ENCODE measurements around the gene NUB1.

Gene NUB1

DNA sequence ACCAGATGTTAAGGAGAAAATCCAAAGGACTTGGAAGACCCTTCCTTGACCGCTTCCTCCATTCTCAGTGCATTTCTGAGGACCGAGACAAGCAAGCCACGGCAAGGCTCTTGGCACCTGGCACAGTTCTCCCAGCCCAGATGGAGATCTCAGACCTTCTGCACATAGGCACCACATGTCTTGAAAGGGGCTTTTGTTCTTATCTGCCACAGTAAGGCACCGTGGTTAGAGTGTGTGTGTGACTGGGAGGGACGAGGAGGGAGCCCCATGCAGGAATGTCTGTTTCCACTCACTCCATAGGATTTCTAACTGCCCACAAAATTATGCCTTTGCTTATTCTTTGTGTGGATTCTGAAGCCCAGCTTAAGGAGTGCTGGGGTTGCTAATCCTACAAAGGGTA is 78.5 kb downstream of the NUB1 start:
- DNase-seq (ENCODE audit: extremely low read depth in 1 of 2, low read depth in 1 of 2) = no peak

DNA sequence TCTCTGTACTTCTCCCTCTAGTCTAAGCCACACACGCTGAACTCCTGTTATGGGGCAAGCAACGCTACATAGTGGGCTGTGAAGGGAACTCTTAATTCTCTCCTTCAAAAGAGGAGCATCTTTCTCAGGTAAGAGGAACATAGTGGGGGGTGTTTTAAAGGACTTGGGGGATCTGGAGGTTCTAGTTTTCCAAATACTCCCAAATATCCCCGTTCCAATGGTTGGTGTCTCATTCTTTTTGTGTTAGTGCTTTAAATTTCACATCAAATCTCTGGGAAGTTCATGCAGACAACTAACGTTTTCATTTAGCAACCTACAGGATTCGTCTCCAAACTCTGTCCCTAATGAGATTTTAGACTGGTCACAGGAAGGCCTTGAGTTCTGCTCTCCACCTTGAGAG is 80.6 kb downstream of the NUB1 start:
- no peak for DNase-seq (ENCODE audit: extremely low read depth in 1 of 2, low read depth in 1 of 2)

DNA sequence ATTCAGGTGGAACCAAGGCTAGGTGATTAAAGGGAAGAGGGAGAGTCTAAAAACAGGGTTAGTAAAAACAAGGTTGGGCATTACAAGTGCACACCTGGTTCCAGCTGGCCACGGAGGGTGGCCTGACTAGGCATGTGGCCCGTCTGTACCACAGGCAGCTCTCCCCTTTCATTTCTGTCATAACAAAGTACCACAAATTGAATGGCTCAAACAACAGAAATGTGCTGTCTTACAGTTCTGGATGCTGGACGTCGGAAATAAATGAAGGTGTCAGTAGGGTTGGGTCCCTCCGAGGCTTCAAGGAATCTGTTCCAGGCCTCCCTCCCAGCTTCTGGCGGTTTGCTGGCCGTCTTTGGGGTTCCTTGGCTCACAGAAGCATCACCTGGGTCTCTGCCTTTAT is 81.6 kb downstream of the NUB1 start:
- no peak for DNase-seq (ENCODE audit: extremely low read depth in 1 of 2, low read depth in 1 of 2)

DNA sequence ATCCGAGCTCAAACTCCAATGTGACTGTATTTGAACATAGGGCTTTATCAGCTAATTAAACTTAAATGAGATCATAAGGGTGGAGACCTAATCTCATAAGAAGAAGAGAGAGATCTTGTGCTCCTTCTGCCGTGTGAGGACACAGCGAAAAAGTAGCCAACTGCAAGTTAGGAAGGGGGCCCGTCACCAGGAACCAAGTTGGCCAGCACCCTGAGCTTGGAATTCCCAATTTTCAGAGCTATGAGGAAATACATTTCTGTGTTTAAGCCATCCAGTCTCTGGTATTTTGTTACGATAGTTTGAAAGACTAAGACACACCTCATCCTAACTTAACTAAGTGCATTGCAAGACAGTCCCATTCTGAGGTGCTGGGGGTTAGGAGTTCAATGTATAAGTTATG is 82.3 kb downstream of the NUB1 start:
- DNase-seq (ENCODE audit: extremely low read depth in 1 of 2, low read depth in 1 of 2) = no peak

DNA sequence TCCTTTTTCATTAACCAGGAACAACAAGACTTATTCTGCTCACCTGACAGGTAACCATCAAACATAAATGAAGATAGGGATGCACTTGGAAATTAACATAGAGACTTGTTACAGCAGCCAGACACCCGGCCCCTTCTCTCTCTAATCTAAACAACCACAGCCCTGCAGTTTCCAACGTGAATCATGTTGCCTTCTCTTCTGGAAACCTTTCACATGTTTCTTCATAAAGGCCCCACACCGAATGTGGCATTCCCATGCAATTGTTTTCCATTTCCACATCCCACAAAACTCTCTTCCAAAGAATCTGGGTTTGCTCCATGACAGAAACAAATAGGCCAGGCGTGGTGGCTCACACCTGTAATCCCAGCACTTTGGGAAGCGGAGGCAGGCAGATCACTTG is 83.2 kb downstream of the NUB1 start:
- no peak for DNase-seq (ENCODE audit: extremely low read depth in 1 of 2, low read depth in 1 of 2)

DNA sequence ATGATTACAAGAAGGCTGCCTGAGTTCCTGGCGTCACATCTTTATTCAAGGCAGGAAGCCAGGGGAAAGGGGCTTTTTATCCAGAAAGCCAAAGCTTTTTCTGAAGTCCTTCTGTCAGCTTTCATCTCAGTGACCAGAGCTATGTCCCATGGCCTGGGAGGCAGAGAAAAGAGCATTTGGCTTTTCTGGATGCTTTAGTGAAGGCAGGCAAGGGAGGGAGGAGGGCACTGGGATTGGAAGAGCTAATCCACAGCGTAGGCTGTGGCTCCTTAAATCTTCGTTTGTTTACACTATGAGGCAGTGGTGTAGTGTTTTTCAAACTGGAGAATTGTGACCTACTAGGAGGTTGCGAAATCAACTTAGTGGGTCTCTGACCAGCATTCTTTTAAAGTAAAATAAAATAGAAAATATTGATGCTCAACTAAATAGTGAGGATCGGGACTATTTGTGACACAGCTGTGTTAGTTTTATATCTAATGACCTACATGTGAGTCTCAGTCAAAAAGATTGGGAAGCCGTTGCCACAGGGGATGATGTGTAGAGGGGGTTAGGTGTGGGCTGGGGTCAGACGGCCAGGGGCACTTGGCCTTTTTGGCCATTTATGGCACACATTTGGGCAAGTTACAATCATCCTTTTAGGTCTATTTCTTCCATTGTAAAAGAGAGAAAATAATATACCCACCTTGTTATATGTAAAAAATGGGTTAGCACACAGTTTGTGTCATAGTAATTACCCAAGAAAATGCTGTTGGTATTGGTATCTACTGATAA is 84.2 kb downstream of the NUB1 start:
- DNase-seq (ENCODE audit: extremely low read depth in 1 of 2, low read depth in 1 of 2) = no peak

DNA sequence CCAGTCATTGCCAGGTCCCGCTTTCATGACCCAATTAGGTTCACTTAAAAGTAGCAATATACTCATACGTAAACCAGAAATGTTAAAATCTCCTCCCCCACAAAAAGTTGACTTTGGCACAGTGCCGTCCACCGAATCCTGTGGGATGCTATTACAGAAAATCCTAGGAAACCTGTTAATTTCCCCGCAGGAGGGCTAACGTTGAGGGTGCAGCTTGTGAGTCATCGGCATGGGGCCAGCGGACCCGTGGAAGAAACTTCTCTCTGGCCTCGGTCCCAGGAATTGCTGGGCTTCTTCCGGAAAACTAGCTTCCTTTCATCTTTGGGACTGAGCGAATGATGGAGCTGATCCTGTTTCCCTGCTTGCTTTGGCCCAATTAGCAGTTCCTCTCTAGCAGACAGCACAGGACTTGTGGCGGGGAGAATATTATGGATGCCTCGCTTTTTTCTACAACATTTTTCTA is 84.9 kb downstream of the NUB1 start:
- no peak for DNase-seq (ENCODE audit: extremely low read depth in 1 of 2, low read depth in 1 of 2)

DNA sequence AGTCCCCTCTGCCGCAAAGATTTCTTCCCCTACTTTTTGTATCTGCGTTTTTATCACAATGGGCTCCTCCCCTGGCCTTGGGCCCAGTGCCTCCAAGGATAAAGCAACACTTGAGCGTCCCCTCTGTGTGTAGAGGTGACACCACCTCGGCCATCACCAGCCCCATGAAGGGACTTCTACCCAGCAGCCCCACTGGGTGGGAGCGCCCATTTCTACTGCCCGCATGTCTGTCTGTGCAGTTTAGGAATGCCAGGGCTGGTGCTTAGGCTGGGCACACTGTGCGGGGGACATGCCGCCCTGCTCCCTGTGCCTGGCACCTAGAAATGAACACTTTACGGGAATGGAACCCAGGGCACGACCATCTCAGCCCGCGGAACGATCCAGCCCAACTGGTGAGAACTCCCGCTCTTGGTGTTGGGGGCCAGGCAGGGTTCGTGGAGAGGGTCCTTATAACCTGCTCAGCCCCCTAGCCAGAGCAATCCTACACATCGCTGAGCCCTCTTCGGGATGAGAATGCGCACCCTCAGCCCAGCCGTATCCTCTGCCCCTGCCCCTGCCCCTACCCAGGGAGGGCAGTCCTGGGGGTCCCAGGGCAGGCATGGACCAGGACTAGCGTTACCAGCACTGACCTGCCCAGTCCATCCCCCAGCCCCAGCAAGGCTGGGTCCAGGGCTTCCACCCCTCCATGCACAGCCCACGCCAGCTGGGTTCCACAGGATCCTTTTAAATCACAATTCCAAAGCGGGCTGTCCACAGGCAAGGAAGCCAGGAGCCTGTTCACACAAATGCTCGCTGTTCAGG is 85.5 kb downstream of the NUB1 start:
- DNase-seq (ENCODE audit: extremely low read depth in 1 of 2, low read depth in 1 of 2) = no peak

DNA sequence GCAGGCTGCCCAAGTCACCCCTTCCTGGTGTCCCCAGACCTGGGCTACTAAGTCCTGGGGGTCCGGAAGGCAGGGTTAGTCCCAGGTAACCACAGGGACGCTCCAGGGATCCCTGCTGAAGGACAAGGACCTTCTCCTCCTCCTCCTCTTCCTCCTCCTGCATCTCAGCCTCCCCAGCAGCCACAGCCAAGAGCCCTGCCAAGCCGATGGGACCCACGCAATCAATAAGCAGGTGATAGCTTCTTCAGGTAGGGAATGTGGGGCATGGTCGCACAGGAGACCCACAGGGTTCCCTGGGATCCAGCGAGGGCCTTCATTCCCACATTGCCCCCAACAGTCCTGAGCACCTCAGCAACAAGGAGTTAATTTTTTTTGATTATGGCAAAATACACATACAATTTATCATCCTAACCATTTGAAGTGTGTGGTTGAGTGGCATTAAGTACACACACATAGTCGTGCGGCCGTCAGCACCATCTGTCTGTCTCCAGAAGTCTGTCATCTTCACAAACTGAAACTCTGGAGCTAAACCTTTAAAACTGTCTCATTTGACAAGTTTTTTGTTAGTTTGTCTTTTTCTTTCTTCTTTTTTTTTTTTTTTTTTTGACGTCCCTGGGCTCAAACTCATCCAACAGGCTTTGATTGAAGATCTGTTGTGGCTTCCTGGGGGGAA is 86.2 kb downstream of the NUB1 start:
- no peak for DNase-seq (ENCODE audit: extremely low read depth in 1 of 2, low read depth in 1 of 2)

All from stimulated activated CD8-positive, alpha-beta memory T cell treated with anti-CD3 and anti-CD28 coated beads, Interleukin-7, amount 100 ng/mL, for 48 hours (primary cell).